ENCODE data around the gene CENPT.

- TF ChIP-seq SPI1 (IDR thresholded peaks at IDR 0.05; ENCODE audit: borderline replicate concordance, low read depth) (no peak), CTCF (IDR thresholded peaks at IDR 0.05; ENCODE audit: insufficient read depth, low read length) (no peak), POLR2AphosphoS5 (IDR thresholded peaks at IDR 0.05; ENCODE audit: low read depth) (no peak), REST (IDR thresholded peaks at IDR 0.05; ENCODE audit: insufficient replicate concordance, low read depth) (no peak), GABPA (IDR thresholded peaks at IDR 0.05; ENCODE audit: low read depth) (no peak)
Measured at GRCh38 chr16:67858500-67858899, 11.0 kb upstream of the CENPT start.

Data from HL-60 (cell line).